Hepatocyte (in vitro differentiated cells): ENCODE data around the gene MITF.

Experiments
- CTCF ChIP-seq: fragments of 200-600 bp; sonication (generic); IDR thresholded peaks from 2 replicates; pipeline ENCODE4 v1.5.1; 2016; ENCODE audit warnings: antibody characterized with exemption, mild to moderate bottlenecking; ENCODE audit not compliant: poor library complexity
- EZH2 ChIP-seq: fragments of 200-600 bp; sonication (generic); IDR thresholded peaks from 2 replicates; pipeline ENCODE4 v1.6.1; 2016; ENCODE audit warnings: antibody characterized with exemption, mild to moderate bottlenecking, borderline replicate concordance
- EZH2phosphoT487 ChIP-seq: fragments of 200-600 bp; sonication (generic); IDR thresholded peaks from one replicate; pipeline ENCODE4 v1.6.1; 2018; ENCODE audit warnings: antibody characterized with exemption, mild to moderate bottlenecking, low read depth, moderate library complexity; ENCODE audit not compliant: unreplicated experiment, severe bottlenecking

- no peak for TF ChIP-seq CTCF
- no peak for TF ChIP-seq EZH2phosphoT487
- TF ChIP-seq EZH2: no peak
Observed at GRCh38 chr3:69725994-69726571, 13.2 kb upstream of the MITF start.
